ENCODE data around the gene MAPK8. TPM values are rescaled to one million over a fixed set of nuclear protein-coding genes. Genes with fewer than 3 reads are reported as not detected.

The MAPK8 gene
- total RNA-seq, 1 donor from 2014 or later = 47.9 TPM

DNA sequence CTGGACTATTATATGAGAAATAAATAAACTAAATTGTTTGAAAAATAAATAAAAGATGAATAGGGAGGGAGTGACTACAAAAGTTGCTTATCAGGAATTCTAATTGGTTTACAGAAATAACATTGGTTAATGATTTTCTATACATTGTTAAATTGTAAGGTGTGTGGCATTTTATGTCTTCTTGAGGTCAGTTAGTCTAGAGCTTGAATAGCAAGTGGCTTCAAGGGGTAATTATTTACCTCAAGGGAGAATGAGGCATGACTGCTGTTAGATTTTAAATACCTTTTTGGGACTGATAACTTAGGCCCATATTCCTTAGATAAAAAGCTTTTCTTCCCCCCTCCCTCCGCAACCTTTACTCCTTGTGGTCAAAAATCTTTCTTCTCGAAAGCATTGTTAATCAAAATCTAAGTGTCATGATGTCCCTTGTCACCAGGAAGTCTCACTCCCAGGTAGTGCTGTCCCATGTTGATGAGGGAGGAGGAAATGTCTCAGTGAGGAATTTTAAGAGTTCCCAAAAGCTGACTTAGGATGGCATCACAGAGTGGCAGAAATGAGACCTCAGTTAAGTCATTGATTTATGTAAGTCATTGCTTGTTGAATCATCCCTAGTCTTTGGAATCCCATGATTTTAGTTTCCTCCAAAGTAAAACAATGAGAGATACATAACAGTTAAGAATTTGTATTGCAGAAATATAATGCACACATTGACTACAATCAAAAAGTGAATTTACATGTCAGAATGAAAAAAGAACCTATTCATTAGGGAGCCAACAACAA lies 71.5 kb downstream of the MAPK8 start:
- DNase-seq (no peak), ATAC-seq (no peak)
- TF ChIP-seq, protein P1, sequence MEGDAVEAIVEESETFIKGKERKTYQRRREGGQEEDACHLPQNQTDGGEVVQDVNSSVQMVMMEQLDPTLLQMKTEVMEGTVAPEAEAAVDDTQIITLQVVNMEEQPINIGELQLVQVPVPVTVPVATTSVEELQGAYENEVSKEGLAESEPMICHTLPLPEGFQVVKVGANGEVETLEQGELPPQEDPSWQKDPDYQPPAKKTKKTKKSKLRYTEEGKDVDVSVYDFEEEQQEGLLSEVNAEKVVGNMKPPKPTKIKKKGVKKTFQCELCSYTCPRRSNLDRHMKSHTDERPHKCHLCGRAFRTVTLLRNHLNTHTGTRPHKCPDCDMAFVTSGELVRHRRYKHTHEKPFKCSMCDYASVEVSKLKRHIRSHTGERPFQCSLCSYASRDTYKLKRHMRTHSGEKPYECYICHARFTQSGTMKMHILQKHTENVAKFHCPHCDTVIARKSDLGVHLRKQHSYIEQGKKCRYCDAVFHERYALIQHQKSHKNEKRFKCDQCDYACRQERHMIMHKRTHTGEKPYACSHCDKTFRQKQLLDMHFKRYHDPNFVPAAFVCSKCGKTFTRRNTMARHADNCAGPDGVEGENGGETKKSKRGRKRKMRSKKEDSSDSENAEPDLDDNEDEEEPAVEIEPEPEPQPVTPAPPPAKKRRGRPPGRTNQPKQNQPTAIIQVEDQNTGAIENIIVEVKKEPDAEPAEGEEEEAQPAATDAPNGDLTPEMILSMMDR (IDR thresholded peaks at IDR 0.05) = no peak
- no peaks in the 10 kb centered on the region for H3K4me1 ChIP-seq
- no peak overlapping the region for H3K4me3 ChIP-seq
- no peaks in the 10 kb centered on the region for H3K36me3 ChIP-seq
- no peaks in the 10 kb centered on the region for H3K27me3 ChIP-seq (ENCODE audit: low read depth)
- H3K9me3 ChIP-seq = peaks cover 17% of the 10 kb centered on the region
- intact Hi-C loops (cut with DNase I) = no loop called here
- no peak overlapping the region for H3K27ac ChIP-seq

DNA sequence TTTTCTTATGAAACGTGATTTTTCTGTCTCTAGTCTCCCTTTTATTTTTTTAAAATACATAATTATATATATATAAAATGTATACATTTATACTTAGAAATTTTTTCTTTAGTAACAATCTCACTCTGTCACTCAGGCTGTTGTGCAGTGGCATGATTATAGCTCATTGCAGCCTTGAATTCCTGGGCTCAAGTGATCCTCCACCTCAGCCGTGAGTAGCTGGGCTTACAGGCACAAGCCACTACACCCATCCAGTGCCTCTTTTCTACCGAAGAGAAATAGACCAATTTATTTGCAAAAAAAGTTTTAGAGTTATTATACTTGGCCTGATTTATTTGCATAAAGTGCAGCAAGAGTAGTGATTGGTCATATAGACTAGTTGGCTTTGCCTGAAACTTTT lies 72.2 kb downstream of the MAPK8 start:
- DNase-seq (no peak), ATAC-seq (peak in 1 of 2 donors; percentile 60)
- H3K4me3 ChIP-seq = no peak overlapping the region
- peaks cover 17% of the 10 kb centered on the region for H3K9me3 ChIP-seq
- H3K27ac ChIP-seq = no peak overlapping the region
- intact Hi-C loops (cut with DNase I) = no loop called here
- H3K27me3 ChIP-seq (ENCODE audit: low read depth) = no peaks in the 10 kb centered on the region
- H3K36me3 ChIP-seq = no peaks in the 10 kb centered on the region
- TF ChIP-seq, protein P1 (IDR thresholded peaks at IDR 0.05) = no peak
- no peaks in the 10 kb centered on the region for H3K4me1 ChIP-seq

DNA sequence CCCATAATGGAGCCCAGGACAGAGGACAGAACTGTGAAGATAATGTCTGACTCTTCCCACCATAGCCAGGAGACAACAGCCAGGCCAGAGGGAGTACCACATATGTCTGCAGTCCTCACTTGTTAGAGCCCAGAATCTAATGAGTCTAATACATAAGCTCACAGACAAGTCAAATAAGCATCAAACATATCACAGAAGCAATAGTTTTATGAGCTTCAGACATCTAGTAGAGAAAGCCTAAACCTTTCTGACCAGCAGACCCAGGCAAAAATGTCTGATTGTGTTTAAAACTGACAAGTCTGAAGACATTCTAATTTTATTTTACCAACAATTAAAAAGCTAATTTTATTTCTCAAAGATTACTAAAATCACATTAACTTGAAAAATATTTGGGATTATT lies 75.5 kb downstream of the MAPK8 start:
- H3K4me3 ChIP-seq = no peak overlapping the region

DNA sequence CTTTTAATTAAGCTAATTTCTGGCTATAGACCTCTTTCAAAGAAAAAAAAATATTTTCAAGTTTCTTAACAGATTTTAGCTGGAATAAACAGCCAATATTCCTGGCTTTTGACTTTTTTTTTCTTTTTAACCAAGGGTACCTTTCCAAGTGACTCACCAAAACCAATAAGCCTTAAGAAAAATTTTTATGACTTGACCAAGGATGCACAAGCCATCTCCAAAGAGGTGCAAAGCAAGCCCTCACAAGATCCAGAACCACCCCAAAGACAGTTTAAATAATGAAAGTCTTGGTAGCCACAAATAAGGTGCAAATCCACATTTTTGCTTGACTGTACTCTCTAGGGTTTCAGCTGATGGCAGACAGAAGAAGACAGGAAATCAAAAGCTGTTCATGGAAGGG lies 76.5 kb downstream of the MAPK8 start:
- no peak overlapping the region for H3K27ac ChIP-seq
- intact Hi-C loops (cut with DNase I) = no loop called here
- no peaks in the 10 kb centered on the region for H3K36me3 ChIP-seq
- H3K9me3 ChIP-seq = peaks cover 17% of the 10 kb centered on the region
- no peaks in the 10 kb centered on the region for H3K4me1 ChIP-seq
- TF ChIP-seq, protein P1 (IDR thresholded peaks at IDR 0.05) = no peak
- H3K4me3 ChIP-seq = no peak overlapping the region
- no peak for ATAC-seq
- no peaks in the 10 kb centered on the region for H3K27me3 ChIP-seq (ENCODE audit: low read depth)
- no peak for DNase-seq

More for the DNA sequence above, 75.5 kb downstream of the MAPK8 start:
- H3K9me3 ChIP-seq = peaks cover 17% of the 10 kb centered on the region
- H3K4me1 ChIP-seq = no peaks in the 10 kb centered on the region
- TF ChIP-seq, protein P1 (IDR thresholded peaks at IDR 0.05) = no peak
- ATAC-seq (no peak), DNase-seq (no peak)
- no peaks in the 10 kb centered on the region for H3K27me3 ChIP-seq (ENCODE audit: low read depth)
- no peaks in the 10 kb centered on the region for H3K36me3 ChIP-seq
- no peak overlapping the region for H3K27ac ChIP-seq
- intact Hi-C loops (cut with DNase I) = no loop called here

DNA sequence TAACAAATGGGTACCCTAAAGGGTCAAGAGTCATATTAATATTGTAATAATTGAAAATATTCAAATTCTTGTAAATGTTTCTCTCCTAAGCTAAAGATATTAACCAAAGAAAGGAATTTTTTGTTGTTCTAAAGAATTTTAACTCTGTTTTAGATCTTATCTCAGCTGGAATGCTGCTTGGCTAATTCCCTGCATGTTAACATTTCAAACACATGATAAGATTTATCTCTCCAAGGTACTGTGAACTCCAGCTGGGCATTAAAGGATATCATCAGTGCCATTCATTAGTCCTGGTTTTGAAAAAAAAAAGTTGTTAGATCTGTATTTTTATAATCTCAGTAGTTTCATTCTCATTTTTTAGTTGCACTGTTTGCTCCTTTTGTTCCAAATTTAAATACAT lies 76.9 kb downstream of the MAPK8 start:
- no peak overlapping the region for H3K27ac ChIP-seq

More for the DNA sequence above, 76.9 kb downstream of the MAPK8 start:
- no peaks in the 10 kb centered on the region for H3K36me3 ChIP-seq
- no peaks in the 10 kb centered on the region for H3K4me1 ChIP-seq
- TF ChIP-seq, protein P1 (IDR thresholded peaks at IDR 0.05) = no peak
- no peak for ATAC-seq
- no peak overlapping the region for H3K4me3 ChIP-seq
- peaks cover 17% of the 10 kb centered on the region for H3K9me3 ChIP-seq
- intact Hi-C loops (cut with DNase I) = no loop called here
- no peaks in the 10 kb centered on the region for H3K27me3 ChIP-seq (ENCODE audit: low read depth)
- DNase-seq = no peak

All from lower lobe of right lung (tissue), 2 donors.